ENCODE data around the gene IFNL3.
"Not testable (repeated sequence)": the region's sequence is repeated elsewhere in the genome, so short reads cannot be mapped to it uniquely, and the experiment has no call there.

The IFNL3 gene

GRCh38 chr19:39252458-39252857 lies 7.7 kb upstream of the IFNL3 start:
- DNase-seq: no peak

- DNase-seq: no peak
These were observed 7.0 kb upstream of the IFNL3 start for GRCh38 chr19:39251846-39252245.

GRCh38 chr19:39251081-39251480 lies 6.3 kb upstream of the IFNL3 start:
- DNase-seq: no peak

- no peak for DNase-seq
These were observed 4.0 kb upstream of the IFNL3 start, which contains the start of gene IFNL4 for GRCh38 chr19:39248806-39249205. TSS of gene IFNL4 (minus strand) at chr19:39248856.

GRCh38 chr19:39247701-39248664 lies 3.2 kb upstream of the IFNL3 start:
- no peak for DNase-seq

- DNase-seq: no peak
These were observed 2.3 kb upstream of the IFNL3 start for GRCh38 chr19:39246951-39247669.

- not testable (repeated sequence) for DNase-seq
These were observed 360 bp upstream of the IFNL3 start for GRCh38 chr19:39245166-39245565.

GRCh38 chr19:39243741-39244140 lies 1.1 kb downstream of the IFNL3 start:
- not testable (repeated sequence) for DNase-seq

GRCh38 chr19:39240421-39240820 lies 4.4 kb downstream of the IFNL3 start:
- no peak for DNase-seq

GRCh38 chr19:39238944-39239343 lies 5.9 kb downstream of the IFNL3 start:
- no peak for DNase-seq

GRCh38 chr19:39238209-39238608 lies 6.6 kb downstream of the IFNL3 start:
- no peak for DNase-seq

GRCh38 chr19:39237200-39238184 lies 7.3 kb downstream of the IFNL3 start:
- DNase-seq: no peak

GRCh38 chr19:39236527-39236926 lies 8.3 kb downstream of the IFNL3 start:
- no peak for DNase-seq

- no peak for DNase-seq
These were observed 12.1 kb downstream of the IFNL3 start for GRCh38 chr19:39232708-39233107.

GRCh38 chr19:39230096-39230764 lies 14.6 kb downstream of the IFNL3 start:
- DNase-seq: no peak

GRCh38 chr19:39224910-39225309 lies 19.9 kb downstream of the IFNL3 start:
- no peak for DNase-seq

GRCh38 chr19:39223703-39224279 lies 21.0 kb downstream of the IFNL3 start:
- no peak for DNase-seq

- DNase-seq: not testable (repeated sequence)
These were observed 25.7 kb downstream of the IFNL3 start for GRCh38 chr19:39219108-39219507.

GRCh38 chr19:39218230-39219007 lies 26.4 kb downstream of the IFNL3 start:
- no peak for DNase-seq

GRCh38 chr19:39217094-39217493 lies 27.7 kb downstream of the IFNL3 start:
- DNase-seq: no peak

- not testable (repeated sequence) for DNase-seq
These were observed 29.5 kb downstream of the IFNL3 start for GRCh38 chr19:39215323-39215722.
